ENCODE measurements around the gene TIMP3. TPM values are rescaled to one million over a fixed set of nuclear protein-coding genes. Genes with fewer than 3 reads are reported as not detected.

The TIMP3 gene
- total RNA-seq, 2 donors from 2014 or later = not detected

- ATAC-seq (replicated peaks) = no peak
- H3K4me3 Mint-ChIP-seq = no peak overlapping the region
- H3K27me3 Mint-ChIP-seq = peaks cover 41% of the 10 kb centered on the region
- H3K36me3 Mint-ChIP-seq (ENCODE audit: low read depth) = no peaks in the 10 kb centered on the region
- H3K27ac Mint-ChIP-seq = no peak overlapping the region
- no peaks in the 10 kb centered on the region for H3K4me1 Mint-ChIP-seq
- H3K9me3 Mint-ChIP-seq = no peaks in the 10 kb centered on the region
These were observed 9.1 kb downstream of the TIMP3 start for GRCh38 chr22:32810555-32811133.

- no peak for ATAC-seq (replicated peaks)
- Mint-ChIP-seq H3K4me3 (no peak overlapping the region), H3K36me3 (ENCODE audit: low read depth) (no peaks in the 10 kb centered on the region), H3K27ac (no peak overlapping the region), H3K9me3 (no peaks in the 10 kb centered on the region), H3K4me1 (no peaks in the 10 kb centered on the region), H3K27me3 (peaks cover 31% of the 10 kb centered on the region)
These were observed 10.5 kb downstream of the TIMP3 start for GRCh38 chr22:32811788-32812545.

GRCh38 chr22:32814285-32814860 lies 12.9 kb downstream of the TIMP3 start:
- ATAC-seq (replicated peaks) = no peak
- Mint-ChIP-seq H3K9me3 (no peaks in the 10 kb centered on the region), H3K27me3 (peaks cover 26% of the 10 kb centered on the region), H3K4me1 (no peaks in the 10 kb centered on the region), H3K27ac (peak overlapping the region; percentile 11), H3K4me3 (no peak overlapping the region), H3K36me3 (ENCODE audit: low read depth) (no peaks in the 10 kb centered on the region)

DNA sequence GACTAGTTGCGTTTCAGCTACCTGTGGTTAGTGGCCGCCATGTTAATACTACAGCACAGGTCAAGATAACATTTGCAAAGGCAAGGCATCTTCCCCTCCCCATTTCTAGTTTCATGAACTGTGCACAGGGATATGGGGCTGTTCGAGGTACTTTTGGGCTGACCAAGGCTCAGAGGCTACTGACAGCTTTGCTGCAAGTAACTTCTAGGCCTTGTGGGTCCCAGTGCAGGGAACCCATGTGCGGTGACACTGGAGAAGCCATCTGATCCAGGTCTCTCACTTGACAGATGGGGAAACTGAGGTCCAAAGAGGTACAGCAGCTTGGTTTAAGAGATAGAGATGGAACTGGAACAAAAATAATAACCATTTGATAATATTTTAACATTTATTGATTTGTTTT lies 13.6 kb downstream of the TIMP3 start:
- ATAC-seq (replicated peaks) = no peak
- Mint-ChIP-seq H3K36me3 (ENCODE audit: low read depth) (no peaks in the 10 kb centered on the region), H3K27me3 (peaks cover 31% of the 10 kb centered on the region), H3K4me1 (no peaks in the 10 kb centered on the region), H3K4me3 (no peak overlapping the region), H3K27ac (no peak overlapping the region), H3K9me3 (no peaks in the 10 kb centered on the region)

DNA sequence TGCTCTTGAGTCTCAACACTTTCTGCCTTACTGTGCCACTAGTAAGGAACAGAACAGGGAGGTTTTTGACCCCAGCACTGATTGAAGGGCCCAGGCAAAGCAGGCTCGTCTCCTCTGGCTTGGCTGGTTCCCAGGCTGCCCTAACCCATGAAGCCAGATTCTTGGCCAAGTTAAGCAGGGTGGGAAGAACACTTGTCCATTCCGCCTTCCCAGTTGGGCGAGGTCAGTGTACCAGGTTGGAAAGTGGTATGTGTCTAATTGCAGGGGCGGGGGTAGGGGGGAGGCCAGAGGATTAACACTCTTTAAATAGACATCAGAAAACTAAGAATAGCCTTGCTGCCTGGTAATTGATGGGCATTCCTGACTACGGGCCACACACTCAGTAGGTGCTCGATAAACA lies 14.4 kb downstream of the TIMP3 start:
- no peak for ATAC-seq (replicated peaks)
- Mint-ChIP-seq H3K27ac (no peak overlapping the region), H3K36me3 (ENCODE audit: low read depth) (no peaks in the 10 kb centered on the region), H3K27me3 (peaks cover 27% of the 10 kb centered on the region), H3K4me3 (no peak overlapping the region), H3K9me3 (no peaks in the 10 kb centered on the region), H3K4me1 (no peaks in the 10 kb centered on the region)

- H3K4me3 Mint-ChIP-seq = no peak overlapping the region
- H3K36me3 Mint-ChIP-seq (ENCODE audit: low read depth) = no peaks in the 10 kb centered on the region
- no peaks in the 10 kb centered on the region for H3K4me1 Mint-ChIP-seq
- no peak for ATAC-seq (replicated peaks)
- H3K27me3 Mint-ChIP-seq = peaks cover 25% of the 10 kb centered on the region
- no peak overlapping the region for H3K27ac Mint-ChIP-seq
- no peaks in the 10 kb centered on the region for H3K9me3 Mint-ChIP-seq
These were observed 15.7 kb downstream of the TIMP3 start for GRCh38 chr22:32817137-32817730.

- no peak overlapping the region for H3K27ac Mint-ChIP-seq
- no peaks in the 10 kb centered on the region for H3K4me1 Mint-ChIP-seq
- ATAC-seq (replicated peaks) = no peak
- no peaks in the 10 kb centered on the region for H3K36me3 Mint-ChIP-seq (ENCODE audit: low read depth)
- no peaks in the 10 kb centered on the region for H3K9me3 Mint-ChIP-seq
- no peak overlapping the region for H3K4me3 Mint-ChIP-seq
- H3K27me3 Mint-ChIP-seq = peaks cover 19% of the 10 kb centered on the region
These were observed 17.1 kb downstream of the TIMP3 start for GRCh38 chr22:32818446-32819115.

DNA sequence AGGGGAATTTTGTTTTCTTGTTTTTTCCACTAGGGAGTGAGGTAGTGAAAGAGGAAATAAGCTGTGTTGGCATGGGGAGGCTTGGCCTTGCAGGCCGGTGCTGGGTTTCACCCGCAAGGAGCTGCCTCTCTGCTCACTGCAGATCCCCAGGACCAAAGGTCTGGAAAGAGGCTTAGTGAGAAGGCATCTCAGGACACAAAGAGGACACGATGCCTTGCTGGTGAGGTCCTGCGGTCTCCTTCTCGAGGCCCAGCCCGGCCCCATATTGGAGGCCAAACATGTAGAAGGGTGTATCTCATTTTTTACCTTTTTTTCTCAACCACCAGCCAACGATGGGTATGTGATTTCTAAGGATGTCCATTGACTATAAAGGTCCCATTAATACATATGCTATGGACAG lies 17.6 kb downstream of the TIMP3 start:
- ATAC-seq (replicated peaks) = no peak
- H3K4me3 Mint-ChIP-seq = no peak overlapping the region
- H3K4me1 Mint-ChIP-seq = no peaks in the 10 kb centered on the region
- no peak overlapping the region for H3K27ac Mint-ChIP-seq
- peaks cover 19% of the 10 kb centered on the region for H3K27me3 Mint-ChIP-seq
- H3K9me3 Mint-ChIP-seq = no peaks in the 10 kb centered on the region
- no peaks in the 10 kb centered on the region for H3K36me3 Mint-ChIP-seq (ENCODE audit: low read depth)

- Mint-ChIP-seq H3K27ac (no peak overlapping the region), H3K27me3 (peaks cover 26% of the 10 kb centered on the region), H3K9me3 (no peaks in the 10 kb centered on the region), H3K4me3 (no peak overlapping the region), H3K36me3 (ENCODE audit: low read depth) (no peaks in the 10 kb centered on the region), H3K4me1 (no peaks in the 10 kb centered on the region)
- no peak for ATAC-seq (replicated peaks)
These were observed 18.9 kb downstream of the TIMP3 start for GRCh38 chr22:32820131-32821119.

DNA sequence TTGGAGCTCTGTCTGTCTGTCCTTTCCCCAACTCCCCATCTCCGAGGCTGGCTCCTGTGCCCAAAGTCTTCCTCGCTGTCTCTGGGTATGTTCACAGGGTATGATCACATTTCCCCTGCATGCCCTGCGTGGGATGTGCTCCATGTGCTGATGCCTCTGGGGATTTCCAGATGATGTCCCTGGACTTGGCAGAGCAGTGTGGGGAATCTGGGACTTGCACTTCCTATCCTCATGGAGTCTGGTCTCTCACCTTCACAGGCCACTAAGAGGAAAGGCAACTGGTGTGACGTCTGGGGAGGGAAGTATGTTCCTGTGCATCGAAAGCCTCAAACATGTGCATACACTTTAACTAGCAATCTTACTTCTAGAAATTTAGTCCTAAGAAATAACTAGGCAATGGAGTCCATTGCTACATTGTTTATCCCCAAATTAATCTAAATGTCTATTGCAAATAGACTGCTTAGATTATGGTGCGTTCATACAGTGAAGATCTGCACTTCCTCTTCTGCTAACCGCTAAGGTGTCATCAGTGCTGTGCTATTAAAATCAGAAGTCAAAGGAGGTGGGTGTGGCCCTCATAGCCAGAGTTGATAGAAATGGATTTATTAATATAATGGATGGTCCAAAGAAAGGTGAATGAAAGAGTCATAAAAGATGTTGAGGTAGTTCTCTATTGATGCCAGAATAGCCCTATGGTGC lies 20.8 kb downstream of the TIMP3 start:
- H3K27me3 Mint-ChIP-seq = peaks cover 24% of the 10 kb centered on the region
- H3K4me3 Mint-ChIP-seq = no peak overlapping the region
- H3K9me3 Mint-ChIP-seq = no peaks in the 10 kb centered on the region
- no peak overlapping the region for H3K27ac Mint-ChIP-seq
- H3K4me1 Mint-ChIP-seq = no peaks in the 10 kb centered on the region
- no peak for ATAC-seq (replicated peaks)
- no peaks in the 10 kb centered on the region for H3K36me3 Mint-ChIP-seq (ENCODE audit: low read depth)

- no peaks in the 10 kb centered on the region for H3K36me3 Mint-ChIP-seq (ENCODE audit: low read depth)
- H3K27ac Mint-ChIP-seq = no peak overlapping the region
- no peaks in the 10 kb centered on the region for H3K9me3 Mint-ChIP-seq
- no peak for ATAC-seq (replicated peaks)
- peaks cover 23% of the 10 kb centered on the region for H3K27me3 Mint-ChIP-seq
- no peaks in the 10 kb centered on the region for H3K4me1 Mint-ChIP-seq
- no peak overlapping the region for H3K4me3 Mint-ChIP-seq
These were observed 21.7 kb downstream of the TIMP3 start for GRCh38 chr22:32823024-32823730.

DNA sequence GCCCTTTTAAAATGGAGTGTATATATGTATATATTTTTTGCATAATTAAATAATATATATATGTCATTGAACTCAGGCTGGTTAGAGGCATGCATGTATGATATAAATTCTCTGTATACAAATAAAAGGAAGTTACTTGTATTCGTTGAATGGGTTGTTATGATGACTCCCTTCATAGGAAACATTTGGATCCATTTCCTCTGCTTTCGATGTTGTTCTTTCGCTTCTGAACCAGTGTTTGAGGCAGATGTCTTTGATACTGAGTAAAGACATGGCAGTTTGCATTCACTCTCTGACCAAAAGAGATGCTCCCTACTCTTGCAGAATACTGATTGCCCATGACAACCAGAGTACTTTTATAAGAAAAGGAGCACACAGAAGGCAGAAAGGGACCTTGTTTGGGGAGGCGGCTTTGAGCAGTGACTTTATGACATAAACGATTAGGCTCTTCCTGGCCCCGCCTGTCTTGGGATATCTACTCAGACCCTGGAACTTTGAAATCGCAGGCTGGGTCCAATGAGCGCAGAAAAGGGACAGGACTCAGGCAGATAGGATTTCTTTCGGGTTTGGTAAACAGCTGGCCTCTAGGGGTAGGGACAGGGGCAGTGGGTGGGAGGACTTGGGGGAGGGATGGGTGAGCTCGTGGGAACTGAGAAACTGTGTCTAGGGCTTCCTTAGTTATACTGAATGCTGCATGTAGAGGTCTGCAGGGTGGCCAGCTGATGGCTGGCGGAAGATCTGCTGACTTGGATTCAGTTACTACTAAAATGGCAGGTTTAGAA lies 23.2 kb downstream of the TIMP3 start:
- Mint-ChIP-seq H3K36me3 (ENCODE audit: low read depth) (no peaks in the 10 kb centered on the region), H3K9me3 (no peaks in the 10 kb centered on the region), H3K27me3 (peaks cover 21% of the 10 kb centered on the region), H3K4me1 (no peaks in the 10 kb centered on the region), H3K27ac (no peak overlapping the region), H3K4me3 (no peak overlapping the region)
- ATAC-seq (replicated peaks) = no peak
